Measurements from ENCODE around the gene SOX3. TPM values are rescaled to one million over a fixed set of nuclear protein-coding genes. Genes with fewer than 3 reads are reported as not detected.

SOX3 gene
- total and polyA plus RNA-seq, 2 of the 8 experiments (the other 6 are each of a cell fraction or from before 2014, with no cell fraction given) = 10.4 to 41.0 TPM

DNA sequence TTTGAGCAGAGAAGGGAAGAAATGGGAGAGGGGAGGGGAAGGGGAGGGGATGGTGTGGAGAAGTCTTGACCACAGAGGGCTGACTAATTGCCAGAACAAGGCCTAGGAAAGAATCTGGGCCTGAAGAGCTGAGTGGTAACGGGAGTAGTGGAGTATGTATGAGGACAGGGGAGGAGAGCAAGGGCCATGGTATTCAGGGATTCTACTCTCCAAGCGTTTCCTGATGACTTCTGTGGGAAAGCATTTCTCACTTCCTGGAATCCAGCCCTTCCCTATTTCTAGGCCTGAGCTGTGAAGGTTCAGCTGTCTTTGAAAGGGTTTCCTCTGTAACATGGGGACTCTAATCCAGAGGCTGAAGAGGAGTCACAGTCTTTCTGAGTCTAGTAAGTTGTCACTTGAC, 19.7 kb upstream of the SOX3 start:
- peak overlapping the region; percentile 53; the same call in 1 of the 2 replicates for H2AFZ ChIP-seq (ENCODE audit: low read length)
- no peak overlapping the region for H3K56ac ChIP-seq (replicated peaks; ENCODE audit: insufficient read length, low read depth, low read length)
- no peak overlapping the region for H2BK20ac ChIP-seq (ENCODE audit: low read length)
- no peaks in the 10 kb centered on the region for H4K20me1 ChIP-seq (replicated peaks in 1 of 2; ENCODE audit: control insufficient read depth in 1 of 2, insufficient read depth in 2 of 2, low read length in 2 of 2)
- H3K9ac ChIP-seq (replicated peaks in 1 of 4; ENCODE audit: extremely low read depth in 1 of 4, low read depth in 3 of 4, low read length in 3 of 4) = no peak overlapping the region
- whole genome bisulfite sequencing, 2 experiments (ENCODE audit: extremely low coverage in 1 of 2, insufficient coverage in 1 of 2, insufficient read length in 1 of 2, insufficient replicate concordance in 2 of 2, low coverage in 1 of 2, low lambda C conversion rate in 2 of 2, missing lambda C conversion rate in 1 of 2) = 62% methylated on average over 2 of the region's 2 CpGs; no CpG with 5 or more reads in 1 of the 2 experiments
- H3K18ac ChIP-seq (ENCODE audit: extremely low read depth, low read length) = no peak overlapping the region
- H2BK12ac ChIP-seq (ENCODE audit: low read depth, low read length) = peak overlapping the region; percentile 60; the same call in 1 of the 2 replicates
- DNase-seq (ENCODE audit: low read depth in 1 of 2, low spot score in 2 of 2) = no peak
- H3K27ac ChIP-seq (ENCODE audit: low read depth, low read length) = peak overlapping the region; percentile 25; the same call in 1 of the 2 replicates
- H3K79me2 ChIP-seq (ENCODE audit: control insufficient read depth in 1 of 2, insufficient read depth in 2 of 2, low read length in 2 of 2) = no peaks in the 10 kb centered on the region
- no peak overlapping the region for H2BK15ac ChIP-seq (ENCODE audit: low read length)
- CTCF ChIA-PET (ENCODE audit: partially characterized antibody) = interaction anchor here (1.1 to 1.7 kb wide), 3 partner anchors 9 to 129 kb away, joined by 3 to 5 read pairs (median 4); no protein-coding TSS in a partner anchor
- H3K79me1 ChIP-seq (ENCODE audit: low read depth, low read length) = no peaks in the 10 kb centered on the region
- H3K9me3 ChIP-seq (ENCODE audit: insufficient read depth in 2 of 2, low read depth in 1 of 2, low read length in 1 of 2) = no peaks in the 10 kb centered on the region
- H3K23me2 ChIP-seq (ENCODE audit: low read depth, low read length) = no peaks in the 10 kb centered on the region
- no peaks in the 10 kb centered on the region for H3K27me3 ChIP-seq (replicated peaks in 1 of 4; ENCODE audit: control insufficient read depth in 3 of 4, extremely low read depth in 1 of 4, insufficient read depth in 3 of 4, low read length in 3 of 4)
- peaks cover 0 to 7% (median 0%) of the 10 kb centered on the region in 4 experiments; a peak in 1 of 7 replicates for H3K4me1 ChIP-seq (replicated peaks in 1 of 4; ENCODE audit: control insufficient read depth in 3 of 4, insufficient read depth in 4 of 4, low read length in 3 of 4)
- H4K8ac ChIP-seq (ENCODE audit: extremely low read depth, insufficient read depth, low read length) = no peak overlapping the region
- H3K4me2 ChIP-seq (ENCODE audit: insufficient read depth in 1 of 2, low read depth in 2 of 2, low read length in 2 of 2) = no peak overlapping the region; a peak in 1 of 4 replicates
- no peak overlapping the region for H2BK120ac ChIP-seq (replicated peaks; ENCODE audit: low read depth, low read length)
- H3K23ac ChIP-seq (ENCODE audit: insufficient read length) = no peak overlapping the region
- H4K91ac ChIP-seq (replicated peaks; ENCODE audit: insufficient read length, low read length) = no peak overlapping the region
- no peak overlapping the region for H2AK5ac ChIP-seq (ENCODE audit: low read depth, low read length)
- H4K5ac ChIP-seq (ENCODE audit: insufficient read length, low read depth, low read length) = no peak overlapping the region
- no peak overlapping the region for H3K4ac ChIP-seq (replicated peaks; ENCODE audit: insufficient read length, low read depth, low read length)
- H3K36me3 ChIP-seq (ENCODE audit: control insufficient read depth in 2 of 4, insufficient read depth in 4 of 4, low read length in 3 of 4) = no peaks in the 10 kb centered on the region
- POLR2A ChIA-PET (ENCODE audit: partially characterized antibody) = no interaction called here
- H3K4me3 ChIP-seq (ENCODE audit: extremely low read depth in 1 of 4, insufficient read depth in 2 of 4, low read depth in 3 of 4, low read length in 4 of 4) = no peak overlapping the region; a peak in 1 of 8 replicates
- no peak overlapping the region for H3K14ac ChIP-seq (ENCODE audit: insufficient read length)
- peak; percentile 39 for FAIRE-seq
- H2BK5ac ChIP-seq (ENCODE audit: low read depth, low read length) = 0 out of 2 replicates have a peak overlapping the region, but pooled peaks have one; percentile 35
- no peak for TF ChIP-seq CBX5 (IDR thresholded peaks at IDR 0.05; ENCODE audit: low read depth, low read length)
- TF ChIP-seq KDM1A (IDR thresholded peaks at IDR 0.05; ENCODE audit: borderline replicate concordance, low read length) = no peak
- no peak for TF ChIP-seq TAF7 (optimal IDR thresholded peaks at IDR 0.05; ENCODE audit: borderline replicate concordance, low read depth, low read length)
- TF ChIP-seq JUN (IDR thresholded peaks at IDR 0.05; ENCODE audit: low read depth, low read length) = no peak
- no peak for TF ChIP-seq SIN3A (conservative IDR thresholded peaks at IDR 0.05 in 1 of 2, IDR thresholded peaks at IDR 0.05 in 1 of 2; ENCODE audit: low read depth in 1 of 2, low read length in 2 of 2)
- no peak for TF ChIP-seq SAP30 (IDR thresholded peaks at IDR 0.05; ENCODE audit: insufficient read depth, insufficient replicate concordance, low read length)
- no peak for TF ChIP-seq BRCA1 (IDR thresholded peaks at IDR 0.05; ENCODE audit: low read depth, low read length)
- no peak for TF ChIP-seq CHD2 (IDR thresholded peaks at IDR 0.05; ENCODE audit: low read length)
- TF ChIP-seq TAF1 (IDR thresholded peaks at IDR 0.05; ENCODE audit: low read depth, low read length) = no peak
- TF ChIP-seq EP300 (IDR thresholded peaks at IDR 0.05; ENCODE audit: borderline replicate concordance in 1 of 2, low read depth in 2 of 2, low read length in 2 of 2) = no peak
- TF ChIP-seq SP1 (IDR thresholded peaks at IDR 0.05; ENCODE audit: low read depth, low read length) = no peak
- TF ChIP-seq, protein P1, sequence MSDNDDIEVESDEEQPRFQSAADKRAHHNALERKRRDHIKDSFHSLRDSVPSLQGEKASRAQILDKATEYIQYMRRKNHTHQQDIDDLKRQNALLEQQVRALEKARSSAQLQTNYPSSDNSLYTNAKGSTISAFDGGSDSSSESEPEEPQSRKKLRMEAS (IDR thresholded peaks at IDR 0.05) = no peak
- TF ChIP-seq RAD21 (IDR thresholded peaks at IDR 0.05 in 1 of 2, conservative IDR thresholded peaks at IDR 0.05 in 1 of 2; ENCODE audit: low read depth in 2 of 2, low read length in 2 of 2) = no peak
